ENCODE measurements around the gene RPS6KC1.
"Not testable (repeated sequence)": the region's sequence is repeated elsewhere in the genome, so short reads cannot be mapped to it uniquely, and the experiment has no call there.

Gene RPS6KC1

DNA sequence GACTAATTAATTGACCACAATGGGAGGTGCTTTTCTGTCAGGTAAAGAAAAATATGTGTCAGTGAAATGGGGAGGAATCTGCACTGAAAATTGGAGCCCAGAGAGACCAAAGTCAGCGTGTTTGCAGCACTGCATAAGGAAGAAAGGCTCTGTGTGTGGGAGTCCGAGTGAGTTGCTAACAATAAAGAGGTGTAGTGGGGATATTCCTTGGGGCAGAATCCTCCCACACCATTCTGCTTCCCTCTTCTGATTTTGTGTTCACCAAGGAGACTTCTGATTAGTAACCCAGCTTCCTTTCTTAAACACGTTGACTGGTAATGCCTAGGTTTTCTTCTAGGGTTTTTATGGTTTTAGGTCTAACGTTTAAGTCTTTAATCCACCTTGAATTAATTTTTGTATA lies 240.5 kb downstream of the RPS6KC1 start:
- no peak for DNase-seq

DNA sequence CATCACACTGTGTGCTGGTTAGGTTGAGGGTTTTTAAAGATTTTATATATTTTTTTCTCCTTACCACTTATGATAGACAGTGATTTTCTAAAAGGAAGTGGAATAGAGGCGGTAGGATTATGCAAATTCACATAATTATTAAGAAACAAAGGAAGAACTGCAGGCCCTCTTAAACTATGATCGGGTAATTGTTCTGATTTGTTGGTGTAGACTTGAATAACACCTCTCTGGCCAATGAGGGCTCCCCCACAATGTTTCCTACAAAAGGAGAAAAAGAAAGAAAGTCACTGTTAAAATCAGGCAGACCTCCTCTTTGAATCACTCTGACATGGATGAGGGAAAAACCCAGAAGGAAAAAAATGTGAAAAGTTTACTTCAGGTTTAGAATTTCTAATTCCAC lies 241.6 kb downstream of the RPS6KC1 start:
- no peak for DNase-seq

DNA sequence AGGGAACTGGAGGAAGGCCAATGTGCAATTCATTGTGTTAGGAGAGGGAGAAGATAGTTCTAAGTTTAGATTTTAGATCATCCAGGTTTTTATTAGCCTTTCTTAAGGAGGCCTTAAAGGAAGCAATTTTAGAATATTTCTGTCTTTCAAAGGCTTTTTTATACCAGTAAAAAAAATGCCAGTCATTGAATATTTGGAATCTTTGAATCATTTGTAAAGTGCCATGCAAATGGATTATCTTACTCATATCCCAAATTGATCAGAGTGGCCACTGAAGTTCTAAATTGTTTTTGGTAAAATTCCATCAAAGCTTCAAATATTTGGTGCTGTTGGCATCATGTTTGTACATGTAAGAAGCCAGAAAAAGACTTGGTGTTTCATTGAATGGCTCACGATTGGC lies 244.8 kb downstream of the RPS6KC1 start:
- DNase-seq = no peak

DNA sequence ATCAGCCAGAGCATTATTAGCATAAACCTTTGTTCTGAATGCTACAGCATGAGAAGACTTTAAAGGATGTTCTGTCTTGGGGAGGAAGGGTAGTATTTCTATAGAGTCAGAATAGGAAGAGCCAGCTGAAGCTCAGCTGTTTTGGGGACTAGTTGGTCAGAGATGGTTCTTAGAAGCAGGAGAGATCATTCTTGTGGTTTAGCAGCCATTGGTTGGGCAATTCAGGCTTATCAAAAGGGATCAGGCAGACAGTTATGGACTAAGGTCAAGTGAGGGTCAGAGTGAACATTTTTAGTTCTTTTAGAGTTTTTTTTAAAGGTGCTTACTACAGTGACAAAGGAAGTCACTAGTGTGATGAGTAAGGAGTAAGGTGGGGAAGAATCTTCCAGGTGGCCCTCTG lies 245.5 kb downstream of the RPS6KC1 start:
- DNase-seq = no peak

DNA sequence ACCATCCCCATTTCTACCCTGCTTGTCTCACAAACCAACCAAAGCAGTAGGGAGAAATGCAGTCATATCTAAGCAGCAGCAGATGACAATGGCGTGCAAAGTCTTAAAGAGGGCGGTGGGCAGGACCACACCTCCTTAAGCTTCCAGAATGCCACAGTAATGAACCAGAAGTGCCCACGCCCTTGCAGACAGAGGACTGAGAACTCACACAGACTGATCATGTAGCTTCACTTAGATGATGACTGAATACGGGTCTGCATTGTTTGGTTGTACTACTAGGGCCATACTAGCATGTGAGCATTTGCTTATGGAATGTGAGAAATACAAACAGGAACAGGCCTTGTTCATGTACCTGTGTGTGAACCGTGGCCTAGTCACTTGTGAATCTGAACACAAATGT lies 246.0 kb downstream of the RPS6KC1 start:
- no peak for DNase-seq

DNA sequence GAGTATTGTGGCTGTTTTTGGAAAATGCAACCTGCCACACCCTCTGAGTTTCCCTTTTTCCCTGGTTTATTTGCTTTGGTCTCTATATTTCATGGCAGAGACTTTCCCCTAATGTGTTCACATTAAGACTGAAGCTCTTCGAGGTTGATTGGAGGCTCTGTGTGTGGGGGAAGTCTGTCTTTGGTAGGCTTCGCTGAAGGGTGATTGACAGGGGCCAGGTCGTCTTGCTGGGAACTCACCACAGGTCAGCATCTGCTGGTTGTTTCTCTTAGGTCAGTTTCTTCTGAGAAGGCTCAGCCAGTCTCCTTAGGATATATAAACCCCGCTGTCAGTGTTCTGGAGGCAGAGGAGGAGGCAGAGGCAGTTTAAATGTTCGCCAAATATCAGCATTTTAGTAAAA lies 249.4 kb downstream of the RPS6KC1 start:
- no peak for DNase-seq

DNA sequence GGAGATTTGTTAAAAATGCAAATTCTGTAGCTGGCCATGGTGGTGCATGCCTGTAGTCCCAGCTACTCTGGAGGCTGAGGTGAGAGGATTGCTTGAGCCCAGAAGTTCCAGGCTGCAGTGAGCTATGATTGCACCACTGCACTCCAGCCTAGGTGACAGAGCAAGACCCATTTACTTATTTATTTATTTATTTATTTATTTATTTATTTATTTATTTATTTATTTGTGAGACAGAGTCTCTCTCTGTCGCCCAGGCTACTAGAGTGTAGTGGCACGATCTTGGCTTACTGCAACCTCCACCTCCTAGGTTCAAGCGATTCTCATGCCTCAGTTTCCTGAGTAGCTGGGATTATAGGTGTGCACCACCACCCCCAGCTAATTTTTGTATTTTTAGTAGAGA lies 250.5 kb downstream of the RPS6KC1 start:
- not testable (repeated sequence) for DNase-seq

DNA sequence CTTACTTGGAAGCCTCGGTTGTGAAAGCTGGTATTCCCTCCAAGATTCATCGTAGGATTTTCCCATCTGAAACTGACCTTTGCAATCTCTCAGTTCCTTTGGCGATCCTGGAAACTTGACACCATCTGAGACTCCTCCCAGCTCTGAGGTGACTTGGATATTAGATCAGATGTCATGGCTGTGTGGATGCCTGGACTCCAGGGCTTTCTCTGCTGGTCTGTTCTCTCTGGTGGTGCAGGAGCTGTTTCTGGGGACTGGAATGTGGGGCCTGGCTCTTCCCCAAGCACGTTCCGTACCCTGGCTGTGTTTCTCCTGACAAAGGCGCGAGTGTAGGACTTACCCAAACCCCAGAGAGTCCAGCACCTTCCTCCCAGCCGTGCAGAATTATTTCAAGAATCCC lies 252.2 kb downstream of the RPS6KC1 start:
- no peak for DNase-seq

DNA sequence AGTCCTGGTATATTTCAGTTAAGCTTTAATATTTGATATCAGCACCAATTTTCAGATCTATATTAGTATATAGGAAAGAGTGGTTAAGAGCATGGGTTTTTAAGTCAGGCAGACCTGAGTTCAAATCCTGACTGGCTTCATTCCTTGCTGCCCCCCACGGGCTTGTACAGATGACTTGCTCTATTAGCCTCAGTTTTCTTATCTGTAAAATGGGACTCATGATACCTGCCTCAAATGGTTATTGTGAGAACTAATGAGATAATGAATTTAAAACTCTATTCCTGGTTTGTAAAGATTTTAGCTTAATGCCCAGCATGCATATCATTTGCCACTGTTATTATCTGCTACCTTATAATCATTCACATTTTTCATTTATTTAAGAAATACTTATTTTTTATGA lies 264.5 kb downstream of the RPS6KC1 start:
- DNase-seq = no peak

DNA sequence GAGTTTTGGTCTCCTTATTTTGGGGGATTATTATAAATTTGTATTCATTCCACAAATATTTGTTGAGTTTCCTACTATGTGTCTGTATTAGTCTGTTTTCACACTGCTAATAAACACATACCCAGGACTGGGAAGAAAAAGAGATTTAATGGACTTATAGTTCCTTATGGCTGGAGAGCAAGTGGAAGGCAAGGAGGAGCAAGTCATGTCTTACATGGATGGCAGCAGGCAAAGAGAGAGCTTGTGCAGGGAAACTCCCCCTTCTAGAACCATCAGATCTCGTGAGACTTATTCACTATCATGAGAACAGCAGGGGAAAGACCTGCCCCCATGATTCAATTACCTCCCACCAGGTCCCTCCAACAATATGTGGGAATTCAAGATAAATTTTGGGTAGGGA lies 267.4 kb downstream of the RPS6KC1 start:
- DNase-seq = not testable (repeated sequence)

DNA sequence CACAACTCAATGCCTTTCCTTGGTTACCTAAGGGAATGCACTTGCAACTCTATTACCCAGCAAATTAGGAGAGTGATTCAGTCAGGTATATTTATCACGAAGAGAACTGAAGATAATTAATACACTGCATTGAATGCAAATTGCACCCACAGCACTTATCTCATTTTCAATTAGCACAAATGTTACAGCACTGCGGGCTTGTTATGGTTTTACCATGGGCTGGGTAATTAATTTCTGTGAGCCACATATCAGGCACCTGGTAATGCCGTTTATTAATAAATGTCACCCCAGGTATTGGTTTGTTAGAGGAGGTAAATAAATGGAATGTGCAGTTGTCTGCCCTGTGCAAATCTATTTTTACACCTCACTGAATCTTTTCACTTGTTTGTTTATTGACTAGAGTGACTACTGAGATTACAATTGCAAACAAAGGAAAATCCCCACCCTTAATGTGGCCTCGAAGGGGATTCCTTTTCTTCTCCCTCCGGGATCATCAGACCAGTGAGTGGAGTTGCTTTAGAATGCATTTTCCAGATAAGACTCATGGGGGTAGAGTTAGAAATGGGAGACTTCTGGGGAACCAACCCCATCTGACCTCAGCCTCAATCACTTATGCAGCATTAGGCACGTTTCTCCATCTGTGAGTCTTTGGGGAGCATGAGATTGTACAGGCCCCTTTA lies 269.3 kb downstream of the RPS6KC1 start:
- DNase-seq = no peak

All from activated CD4-positive, alpha-beta T cell treated with anti-CD3 and anti-CD28 coated beads, Interleukin-10, Interleukin-2, amounts not matched to agents 100 ng/mL and 50 ng/mL, durations not matched to agents 16 hours and 8 hours (primary cell).